ENCODE measurements around the gene GALT. TPM values are rescaled to one million over a fixed set of nuclear protein-coding genes. Genes with fewer than 3 reads are reported as not detected.

GALT gene
- total and polyA plus RNA-seq, 2 of the 4 experiments (the other 2 are of a cell fraction), result 15.8 to 34.6 TPM

DNA sequence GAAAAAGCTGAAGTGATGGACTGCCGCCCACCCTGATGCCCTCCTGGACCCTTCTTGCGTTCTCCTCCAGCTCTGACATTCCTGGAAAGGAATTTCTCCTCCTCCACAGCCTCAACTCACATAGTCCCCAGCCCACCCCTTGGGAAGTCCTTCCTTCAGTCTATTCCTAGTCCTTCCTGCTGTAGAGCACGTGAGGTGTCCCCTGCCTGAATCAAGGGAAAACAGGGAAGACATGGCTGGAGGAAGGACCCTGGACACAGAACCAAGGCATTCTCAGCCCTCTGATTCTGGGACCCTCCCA lies 21.3 kb upstream of the GALT start:
- H3K9me1 ChIP-seq (ENCODE audit: insufficient read depth, low read length), result peaks cover 9% of the 10 kb centered on the region
- intact Hi-C loops (cut with micrococcal nuclease), result no loop called here

More for the DNA sequence above, 21.3 kb upstream of the GALT start:
- ATAC-seq (ENCODE audit: low read depth) (no peak), DNase-seq (no peak)
- H3K4me1 ChIP-seq (ENCODE audit: control insufficient read depth, insufficient read depth, low read length), result peaks cover 2% of the 10 kb centered on the region; the same call in 1 of the 2 replicates
- H3K14ac ChIP-seq (replicated peaks; ENCODE audit: low read depth, low read length), result no peak overlapping the region
- H3K18ac ChIP-seq (ENCODE audit: low read depth, low read length), result no peak overlapping the region
- H3K4me3 ChIP-seq (ENCODE audit: insufficient read depth, low read depth, low read length), result no peak overlapping the region
- no peak overlapping the region for H4K5ac ChIP-seq (ENCODE audit: low read depth, low read length)
- no peak overlapping the region for H2BK120ac ChIP-seq (ENCODE audit: low read depth, low read length)
- no peak overlapping the region for H4K91ac ChIP-seq (ENCODE audit: insufficient read depth, low read depth, low read length)
- H4K8ac ChIP-seq (ENCODE audit: low read depth in 2 of 2, low read length in 2 of 2), result no peak overlapping the region
- in situ Hi-C loops (cut with MboI; ENCODE audit: low sequenced_read_pairs) (no loop called here), dilution Hi-C loops (cut with HindIII; ENCODE audit: low sequenced_read_pairs, unreplicated experiment) (no loop called here)
- H3K36me3 ChIP-seq (ENCODE audit: control insufficient read depth, insufficient read depth, low read length), result no peaks in the 10 kb centered on the region
- H3K23ac ChIP-seq (ENCODE audit: low read depth, low read length), result no peak overlapping the region; the same call in 1 of the 2 replicates
- H3K4ac ChIP-seq (ENCODE audit: low read depth, low read length), result no peak overlapping the region
- no TSS peak for BruUV-seq (replicated peaks)
- H3K27me3 ChIP-seq (ENCODE audit: control insufficient read depth, insufficient read depth, low read length), result peaks cover 73% of the 10 kb centered on the region
- H3K56ac ChIP-seq (ENCODE audit: extremely low read depth, insufficient read depth, low read length), result no peak overlapping the region
- no peak overlapping the region for H2AK9ac ChIP-seq (replicated peaks; ENCODE audit: low read depth, low read length, poor library complexity)
- 33% methylated on average over 2 of the region's 3 CpGs; no CpG with 5 or more reads in 1 of the 2 experiments for WGBS, 2 experiments (ENCODE audit: extremely low coverage in 2 of 2, insufficient read length in 1 of 2)
- H2BK5ac ChIP-seq (ENCODE audit: low read depth, low read length, poor library complexity, severe bottlenecking), result no peak overlapping the region
- no peak overlapping the region for H3K4me2 ChIP-seq (ENCODE audit: low read depth, low read length)
- no peak for TF ChIP-seq SMC3 (IDR thresholded peaks at IDR 0.05; ENCODE audit: low read depth, low read length)
- no peak for TF ChIP-seq POLR2A (IDR thresholded peaks at IDR 0.05; ENCODE audit: low read depth, low read length)
- TF ChIP-seq, protein P1, sequence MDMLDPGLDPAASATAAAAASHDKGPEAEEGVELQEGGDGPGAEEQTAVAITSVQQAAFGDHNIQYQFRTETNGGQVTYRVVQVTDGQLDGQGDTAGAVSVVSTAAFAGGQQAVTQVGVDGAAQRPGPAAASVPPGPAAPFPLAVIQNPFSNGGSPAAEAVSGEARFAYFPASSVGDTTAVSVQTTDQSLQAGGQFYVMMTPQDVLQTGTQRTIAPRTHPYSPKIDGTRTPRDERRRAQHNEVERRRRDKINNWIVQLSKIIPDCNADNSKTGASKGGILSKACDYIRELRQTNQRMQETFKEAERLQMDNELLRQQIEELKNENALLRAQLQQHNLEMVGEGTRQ (IDR thresholded peaks at IDR 0.05; ENCODE audit: low read depth, low read length), result no peak
- no peak for TF ChIP-seq NFE2L2 (IDR thresholded peaks at IDR 0.05; ENCODE audit: low read depth, low read length)
- TF ChIP-seq MAZ (IDR thresholded peaks at IDR 0.05; ENCODE audit: borderline replicate concordance, low read depth, low read length), result no peak
- no peak for TF ChIP-seq MXI1 (IDR thresholded peaks at IDR 0.05; ENCODE audit: borderline replicate concordance, low read depth, low read length)
- TF ChIP-seq RCOR1 (IDR thresholded peaks at IDR 0.05; ENCODE audit: insufficient replicate concordance, low read length), result no peak
- TF ChIP-seq MAFK (IDR thresholded peaks at IDR 0.05; ENCODE audit: low read depth, low read length), result no peak
- TF ChIP-seq, protein P2, sequence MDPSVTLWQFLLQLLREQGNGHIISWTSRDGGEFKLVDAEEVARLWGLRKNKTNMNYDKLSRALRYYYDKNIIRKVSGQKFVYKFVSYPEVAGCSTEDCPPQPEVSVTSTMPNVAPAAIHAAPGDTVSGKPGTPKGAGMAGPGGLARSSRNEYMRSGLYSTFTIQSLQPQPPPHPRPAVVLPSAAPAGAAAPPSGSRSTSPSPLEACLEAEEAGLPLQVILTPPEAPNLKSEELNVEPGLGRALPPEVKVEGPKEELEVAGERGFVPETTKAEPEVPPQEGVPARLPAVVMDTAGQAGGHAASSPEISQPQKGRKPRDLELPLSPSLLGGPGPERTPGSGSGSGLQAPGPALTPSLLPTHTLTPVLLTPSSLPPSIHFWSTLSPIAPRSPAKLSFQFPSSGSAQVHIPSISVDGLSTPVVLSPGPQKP (IDR thresholded peaks at IDR 0.05; ENCODE audit: borderline replicate concordance, low read depth, low read length), result no peak
- TF ChIP-seq RFX5 (IDR thresholded peaks at IDR 0.05; ENCODE audit: low read depth, low read length), result no peak
- TF ChIP-seq RAD21 (IDR thresholded peaks at IDR 0.05; ENCODE audit: low read length), result no peak
- no peak for TF ChIP-seq BHLHE40 (IDR thresholded peaks at IDR 0.05; ENCODE audit: low read depth, low read length)
- TF ChIP-seq FOS (IDR thresholded peaks at IDR 0.05; ENCODE audit: low read depth, low read length), result no peak
- TF ChIP-seq CTCF (conservative IDR thresholded peaks at IDR 0.05; ENCODE audit: low read depth, low read length), result no peak
- peaks cover 0 to under 1% of the 10 kb centered on the region in 2 experiments; a peak in 3 of 4 replicates for H3K79me1 ChIP-seq (ENCODE audit: low read depth in 1 of 2, low read length in 2 of 2)
- no peak overlapping the region for H2BK20ac ChIP-seq (ENCODE audit: low read depth, low read length)
- no peak overlapping the region for H3K9ac ChIP-seq (ENCODE audit: low read depth, low read length)
- ChIA-PET POLR2A (ENCODE audit: unreplicated experiment) (no interaction called here), CTCF (no interaction called here)
- no peaks in the 10 kb centered on the region for H3K9me3 ChIP-seq (ENCODE audit: control insufficient read depth, insufficient read depth, low read length)
- no peak overlapping the region for H2AK5ac ChIP-seq (ENCODE audit: low read depth, low read length)
- no peak overlapping the region for H3K27ac ChIP-seq (ENCODE audit: insufficient read depth, low read length)
- no peak overlapping the region for H2BK15ac ChIP-seq (ENCODE audit: low read depth, low read length)
- no peaks in the 10 kb centered on the region; the same call in 1 of the 2 replicates for H4K20me1 ChIP-seq (ENCODE audit: insufficient read depth, low read length)
- no peak overlapping the region for H2AFZ ChIP-seq (replicated peaks; ENCODE audit: low read length, poor library complexity)
